GM18526 (cell line): Measurements from ENCODE around the gene TIAM1.

ENCODE experiments used
- POLR2A ChIP-seq: IDR thresholded peaks from 3 replicates; pipeline ENCODE4 v1.6.1; 2011; ENCODE audit not compliant: insufficient read length; ENCODE audit errors: extremely low read depth

TIAM1 gene, protein sequence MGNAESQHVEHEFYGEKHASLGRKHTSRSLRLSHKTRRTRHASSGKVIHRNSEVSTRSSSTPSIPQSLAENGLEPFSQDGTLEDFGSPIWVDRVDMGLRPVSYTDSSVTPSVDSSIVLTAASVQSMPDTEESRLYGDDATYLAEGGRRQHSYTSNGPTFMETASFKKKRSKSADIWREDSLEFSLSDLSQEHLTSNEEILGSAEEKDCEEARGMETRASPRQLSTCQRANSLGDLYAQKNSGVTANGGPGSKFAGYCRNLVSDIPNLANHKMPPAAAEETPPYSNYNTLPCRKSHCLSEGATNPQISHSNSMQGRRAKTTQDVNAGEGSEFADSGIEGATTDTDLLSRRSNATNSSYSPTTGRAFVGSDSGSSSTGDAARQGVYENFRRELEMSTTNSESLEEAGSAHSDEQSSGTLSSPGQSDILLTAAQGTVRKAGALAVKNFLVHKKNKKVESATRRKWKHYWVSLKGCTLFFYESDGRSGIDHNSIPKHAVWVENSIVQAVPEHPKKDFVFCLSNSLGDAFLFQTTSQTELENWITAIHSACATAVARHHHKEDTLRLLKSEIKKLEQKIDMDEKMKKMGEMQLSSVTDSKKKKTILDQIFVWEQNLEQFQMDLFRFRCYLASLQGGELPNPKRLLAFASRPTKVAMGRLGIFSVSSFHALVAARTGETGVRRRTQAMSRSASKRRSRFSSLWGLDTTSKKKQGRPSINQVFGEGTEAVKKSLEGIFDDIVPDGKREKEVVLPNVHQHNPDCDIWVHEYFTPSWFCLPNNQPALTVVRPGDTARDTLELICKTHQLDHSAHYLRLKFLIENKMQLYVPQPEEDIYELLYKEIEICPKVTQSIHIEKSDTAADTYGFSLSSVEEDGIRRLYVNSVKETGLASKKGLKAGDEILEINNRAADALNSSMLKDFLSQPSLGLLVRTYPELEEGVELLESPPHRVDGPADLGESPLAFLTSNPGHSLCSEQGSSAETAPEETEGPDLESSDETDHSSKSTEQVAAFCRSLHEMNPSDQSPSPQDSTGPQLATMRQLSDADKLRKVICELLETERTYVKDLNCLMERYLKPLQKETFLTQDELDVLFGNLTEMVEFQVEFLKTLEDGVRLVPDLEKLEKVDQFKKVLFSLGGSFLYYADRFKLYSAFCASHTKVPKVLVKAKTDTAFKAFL (N-terminal part only)

DNA sequence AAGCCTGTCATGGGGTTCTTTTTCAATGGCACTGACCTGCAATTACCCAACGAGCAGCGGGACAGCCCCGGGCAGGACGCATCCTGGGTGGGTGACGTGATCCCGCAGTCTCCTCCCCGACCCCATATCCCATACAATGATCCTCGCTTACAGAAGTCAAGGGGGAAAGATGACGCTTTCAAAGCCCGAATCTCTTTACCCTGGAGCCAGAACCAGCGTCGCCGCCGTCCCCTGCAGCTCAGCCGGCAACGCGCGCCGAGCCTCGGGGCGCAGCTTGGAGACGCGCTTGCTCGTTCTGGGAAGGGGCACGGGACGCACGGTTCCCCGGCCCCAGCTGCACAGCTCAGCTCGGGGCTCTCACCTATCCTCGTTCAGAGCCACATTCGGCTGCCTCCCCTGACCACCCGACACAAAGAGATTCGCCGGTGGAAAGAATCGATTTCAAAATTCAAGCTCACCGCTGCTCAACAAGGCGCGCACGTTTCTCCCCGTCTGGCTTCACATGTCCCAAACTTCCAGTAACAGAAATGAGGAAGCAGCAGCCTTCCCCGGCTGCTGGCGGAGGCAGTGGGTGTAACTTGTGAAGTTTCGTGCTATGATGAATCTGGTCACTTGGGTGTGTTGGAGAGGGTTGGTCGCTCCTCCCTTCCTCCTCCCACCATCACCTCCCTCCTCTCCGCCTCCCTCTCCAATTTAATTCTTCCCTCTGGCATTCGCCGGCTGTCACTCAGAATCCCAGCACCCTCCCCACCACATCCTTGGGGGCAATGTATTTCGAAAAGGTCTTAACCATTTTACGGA is at the start of gene TIAM1:
Gene TIAM1 (minus strand): TSS at position 582 of the 801 bp plus-strand sequence. CDS start 77,289 bp downstream, outside the sequence.
- TF ChIP-seq POLR2A = no peak

DNA sequence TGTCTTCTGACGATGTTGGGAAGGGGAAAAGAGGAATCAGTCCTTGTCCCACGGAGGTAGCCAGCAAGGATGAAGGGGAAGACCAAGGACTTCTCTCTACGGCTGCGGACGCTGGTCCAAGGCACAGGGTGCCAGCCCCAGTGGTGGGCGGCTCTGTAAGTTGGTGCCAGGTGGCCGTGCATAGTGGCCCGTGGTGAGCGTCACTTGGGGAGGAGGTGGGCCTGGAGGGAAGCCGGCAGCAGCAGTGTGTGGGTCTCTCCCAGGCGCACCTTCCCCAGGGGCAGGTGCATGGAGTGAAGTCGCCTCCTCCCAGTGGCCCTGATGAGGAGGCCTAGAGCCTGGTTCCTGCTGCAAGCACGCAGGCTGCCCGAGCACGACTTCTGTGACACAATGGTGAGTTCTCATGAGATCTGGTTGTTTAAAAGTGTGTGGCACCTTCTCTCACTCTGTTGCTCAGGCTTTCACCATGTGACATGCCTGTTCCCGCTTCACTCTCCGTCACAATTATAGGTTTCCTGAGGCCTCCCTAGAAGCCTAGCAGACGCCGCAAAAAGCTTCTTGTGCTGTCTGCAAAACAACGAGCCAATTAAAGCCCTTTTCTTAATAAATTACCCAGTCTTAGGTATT is 43.6 kb upstream of the TIAM1 start:
- no peak for TF ChIP-seq POLR2A

DNA sequence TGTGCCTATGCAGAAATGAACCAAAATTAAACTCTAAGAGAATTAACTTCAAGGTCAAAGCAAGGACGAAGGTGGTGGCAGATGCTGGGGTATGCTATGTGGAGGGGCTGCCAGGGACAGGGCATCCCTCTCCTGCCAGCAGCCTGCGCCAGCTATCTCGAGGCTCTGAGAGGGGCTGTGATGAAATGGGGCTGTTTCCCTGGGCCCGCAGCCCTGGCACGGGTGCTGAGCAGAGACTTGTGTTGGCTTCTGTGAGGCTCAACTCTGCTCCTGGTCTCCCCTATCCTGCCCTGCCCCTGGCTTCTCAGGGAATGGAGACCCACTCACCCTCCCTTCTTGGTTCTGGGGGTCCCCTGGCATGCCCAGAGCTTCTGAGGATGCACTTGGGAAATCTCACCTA is 41.9 kb upstream of the TIAM1 start:
- no peak for TF ChIP-seq POLR2A

DNA sequence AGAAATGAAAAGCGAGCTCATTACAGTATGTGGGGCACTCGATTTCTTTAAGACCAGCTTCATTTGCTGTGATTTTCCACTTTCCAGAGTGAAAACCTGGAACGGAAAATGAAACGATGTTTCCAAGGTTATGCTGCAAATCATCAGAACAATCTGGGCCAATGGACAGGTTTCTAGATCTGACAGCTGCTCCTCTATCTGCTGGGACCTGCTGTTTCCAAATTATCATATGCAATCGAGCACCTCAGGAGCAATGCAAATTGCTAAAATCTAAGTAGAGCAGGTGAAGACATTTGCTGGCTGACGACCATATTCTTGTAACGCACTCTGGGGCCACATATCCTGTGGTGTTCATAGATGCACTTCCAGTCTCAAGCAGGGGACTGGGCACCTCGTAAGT is 39.7 kb upstream of the TIAM1 start:
- no peak for TF ChIP-seq POLR2A

DNA sequence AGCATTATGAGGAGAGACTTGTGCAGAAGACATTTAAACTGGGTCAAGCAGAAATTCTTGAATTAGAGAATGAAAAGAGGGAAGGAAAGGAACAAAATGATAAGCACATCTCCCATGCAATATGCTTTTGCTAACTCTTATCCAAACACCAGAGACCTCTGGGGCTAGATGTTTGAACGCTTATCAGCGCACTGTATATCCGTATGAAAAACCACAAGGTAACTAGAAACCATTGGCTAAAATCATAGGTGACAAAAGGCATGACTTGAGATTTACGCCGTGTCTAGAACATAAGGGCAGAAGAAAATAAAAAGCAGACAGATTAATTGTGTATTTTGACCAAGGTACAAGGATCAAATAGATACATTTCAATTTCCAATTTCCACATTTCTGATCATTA is 38.0 kb upstream of the TIAM1 start:
- TF ChIP-seq POLR2A = no peak

DNA sequence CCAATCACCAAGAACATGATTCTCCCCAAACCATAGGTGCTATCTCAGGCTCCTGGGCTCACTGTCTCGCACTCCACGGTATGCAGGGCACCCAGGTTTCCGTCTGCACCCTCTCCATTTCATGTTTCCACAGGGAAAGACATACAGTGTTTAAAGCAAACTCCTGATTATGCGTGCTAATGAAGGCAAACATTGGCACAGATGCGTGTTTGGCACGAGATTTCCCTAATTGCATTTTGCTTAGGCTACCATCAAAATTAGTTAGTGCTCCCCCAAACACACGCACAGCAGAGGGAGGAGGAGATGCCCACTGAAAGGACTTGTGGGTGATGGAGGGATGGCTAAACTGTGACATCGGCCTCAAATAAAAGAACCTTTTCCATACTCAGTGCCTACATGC is 32.2 kb upstream of the TIAM1 start:
- no peak for TF ChIP-seq POLR2A

DNA sequence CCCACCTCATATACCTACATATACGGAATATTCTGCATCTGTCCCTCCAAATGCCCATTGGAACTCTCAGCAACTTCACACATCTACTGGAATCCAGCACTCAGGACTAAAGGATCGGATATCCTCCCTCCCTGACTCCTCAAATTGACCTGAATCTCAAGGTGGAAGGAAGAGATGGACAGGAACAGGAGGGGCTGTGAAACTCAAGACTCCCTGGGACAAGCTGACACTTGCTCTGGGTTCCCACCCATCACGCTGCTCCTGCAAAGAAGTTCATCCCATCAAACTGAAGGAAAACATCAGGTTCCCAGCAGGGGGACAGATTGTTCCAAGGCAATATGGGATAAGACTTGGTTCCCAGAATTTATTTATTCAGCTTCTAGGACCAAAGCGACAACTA is 30.3 kb upstream of the TIAM1 start:
- TF ChIP-seq POLR2A = no peak

DNA sequence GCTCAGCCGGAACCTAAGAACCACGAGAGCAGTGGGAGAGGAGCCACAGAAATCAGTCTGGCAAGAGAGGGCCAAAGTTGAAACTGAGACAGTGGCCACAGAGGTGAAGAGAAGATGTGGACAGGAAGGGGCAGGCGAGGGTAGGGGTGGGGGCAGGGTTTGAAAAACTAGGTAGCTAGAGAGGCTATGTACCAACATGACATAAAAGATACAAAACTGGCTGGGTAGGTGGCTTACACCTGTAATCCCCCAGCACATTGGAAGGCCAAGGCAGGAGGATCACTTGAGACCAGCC is 28.4 kb upstream of the TIAM1 start:
- no peak for TF ChIP-seq POLR2A

DNA sequence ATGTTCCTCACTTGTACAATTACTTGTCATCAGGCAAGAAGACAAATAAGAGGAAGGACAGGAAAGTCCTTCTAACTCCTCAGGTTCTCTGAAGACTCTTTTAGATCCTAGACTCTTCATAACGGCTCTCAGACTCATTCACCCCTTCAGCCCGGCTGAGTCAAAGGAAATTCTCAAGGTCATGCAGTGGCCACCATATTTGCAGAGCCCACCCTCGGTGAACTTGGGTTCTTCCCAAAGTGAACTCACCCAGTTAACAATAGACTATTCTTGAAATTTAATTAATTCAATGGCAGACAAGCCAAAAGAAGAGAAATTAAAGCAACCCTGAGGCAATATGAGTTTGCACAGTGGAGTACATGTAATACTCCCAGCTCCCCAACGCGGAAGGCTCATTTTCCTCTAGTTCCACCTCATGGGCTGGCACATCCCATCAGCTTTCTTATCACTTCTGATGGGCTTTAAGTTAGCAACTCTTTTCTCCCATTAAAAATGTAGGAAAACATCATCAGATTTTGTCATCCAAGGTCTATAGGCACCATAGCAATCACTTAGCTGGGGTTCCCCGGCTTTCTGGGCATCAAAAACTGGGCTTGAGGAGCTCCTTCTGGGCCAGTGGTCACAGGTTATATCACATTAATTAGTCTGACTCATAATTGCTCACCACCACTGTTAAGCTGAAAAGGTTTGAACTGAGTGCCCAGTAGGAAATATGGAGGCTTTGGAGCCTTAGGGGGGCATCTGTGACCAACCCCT is 27.8 kb upstream of the TIAM1 start:
- TF ChIP-seq POLR2A = no peak

DNA sequence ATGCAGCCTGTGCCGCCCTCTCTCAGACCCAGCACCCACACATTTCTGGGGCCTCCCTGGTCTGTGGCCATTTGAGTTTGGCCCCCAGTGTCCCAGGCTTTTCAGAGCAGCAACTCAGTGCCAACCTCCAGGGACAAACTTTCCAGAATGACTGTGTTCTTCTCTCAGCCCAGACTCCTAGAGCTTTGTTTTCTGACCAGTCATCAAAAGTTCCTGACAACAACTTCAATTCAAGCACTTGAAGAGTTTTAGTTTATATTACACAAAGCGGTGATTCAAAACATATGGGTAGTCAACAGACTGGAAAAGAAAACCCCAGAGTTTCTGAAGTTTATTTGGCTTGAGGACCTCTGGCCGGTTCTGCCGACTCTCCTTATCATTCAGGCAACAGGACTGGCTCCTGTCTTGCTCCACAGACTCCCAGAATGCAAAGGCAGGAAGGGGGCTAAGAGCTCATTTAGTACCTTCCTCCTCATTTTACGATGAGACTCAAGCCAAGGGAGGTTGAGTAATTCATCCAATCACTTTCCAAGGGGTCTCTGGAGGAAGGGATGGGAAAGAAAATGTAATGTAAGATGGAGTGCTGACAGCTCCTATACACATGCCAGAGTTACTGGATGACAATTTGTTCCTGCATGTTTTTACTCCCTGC is 27.0 kb upstream of the TIAM1 start:
- no peak for TF ChIP-seq POLR2A

DNA sequence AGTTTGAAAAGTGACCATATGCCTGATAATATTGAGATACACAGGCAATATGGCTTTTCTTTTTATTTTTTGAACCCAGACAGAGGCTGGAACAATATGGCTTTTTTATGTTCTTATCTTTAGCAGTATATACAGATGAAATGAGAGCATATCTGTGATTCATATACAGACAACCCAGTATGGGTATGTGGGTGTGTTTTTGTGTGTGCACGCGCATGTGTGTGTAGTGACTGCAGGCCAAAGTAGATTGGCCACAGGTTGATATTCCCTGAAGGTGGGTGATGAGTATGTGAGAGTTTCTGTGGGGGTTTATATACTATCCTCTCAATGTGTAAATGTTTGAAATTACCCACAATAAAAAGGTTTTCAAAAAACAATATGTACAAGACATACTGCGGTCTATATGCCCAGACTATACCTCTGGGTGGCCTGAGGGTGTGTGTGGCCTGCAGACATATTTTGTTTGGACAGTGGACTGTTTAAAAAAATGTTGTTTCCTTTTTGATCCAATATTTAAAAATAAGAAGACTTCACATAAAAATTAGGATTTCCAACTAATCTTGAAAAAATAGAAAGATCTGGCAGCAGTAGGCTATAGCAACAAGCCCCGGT is 26.3 kb upstream of the TIAM1 start:
- TF ChIP-seq POLR2A = no peak

DNA sequence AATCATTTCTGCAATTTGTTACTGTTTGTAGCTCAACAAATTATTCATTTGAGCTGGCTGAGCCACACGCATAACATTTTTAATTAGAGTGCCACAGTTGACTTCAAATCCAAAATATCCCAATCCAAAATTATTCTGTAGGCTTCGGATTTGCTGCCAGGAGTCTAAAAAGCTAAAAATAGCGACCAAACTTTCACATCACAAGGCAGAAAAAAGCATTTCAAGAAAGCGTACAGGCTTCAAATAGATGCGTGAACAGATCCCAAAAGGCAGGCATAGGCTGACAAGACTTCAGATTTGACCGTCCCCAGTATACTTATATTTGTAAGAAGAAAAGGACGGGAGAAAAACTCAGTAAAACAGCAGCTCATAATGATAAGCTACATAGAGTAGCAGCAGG is 24.3 kb upstream of the TIAM1 start:
- TF ChIP-seq POLR2A = no peak

DNA sequence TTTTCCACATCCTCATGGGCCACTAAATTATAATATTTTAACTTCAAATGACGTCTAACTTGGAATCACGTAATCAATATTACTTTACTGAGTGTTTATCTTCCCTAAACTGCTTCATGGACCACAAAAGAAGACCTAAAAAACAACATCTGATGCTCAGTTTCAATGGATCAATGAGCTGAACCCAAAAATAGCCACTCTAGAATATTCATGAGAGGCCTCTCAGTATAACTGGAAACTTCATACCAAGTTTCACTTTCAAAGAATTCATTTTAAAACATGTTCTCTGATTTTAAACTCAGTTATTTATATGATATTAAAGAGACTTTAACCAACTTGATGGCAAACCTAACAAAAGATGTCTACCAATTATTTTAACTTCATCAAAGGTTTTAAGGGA is 23.7 kb upstream of the TIAM1 start:
- TF ChIP-seq POLR2A = no peak
